SK-N-SH (cell line): ENCODE measurements around the gene CLDN18. TPM values are rescaled to one million over a fixed set of nuclear protein-coding genes. Genes with fewer than 3 reads are reported as not detected.

Source experiments
- CTCF ChIA-PET: fragments of 300-600, 350-600 bp; formaldehyde crosslinking; extraction: SDS; loops from one replicate; lab custom pipeline; 2021; lab: Yijun Ruan, JAX
- POLR2A ChIA-PET: fragments of 350-600 bp; sonication (Branson Sonifier 250); formaldehyde crosslinking; extraction: SDS; loops from one replicate; lab custom pipeline; 2020; ENCODE audit warnings: antibody characterized with exemption, inconsistent platforms; lab: Yijun Ruan, JAX
- DNase-seq: peaks from one replicate; pipeline ENCODE4 v3.0.0; 2012
- H2AFZ ChIP-seq: fragments of 200-600 bp; sonication (generic); 2 replicates; pipeline ENCODE4 v1.8.1; 2016; ENCODE audit warnings: antibody characterized with exemption, mild to moderate bottlenecking, low read depth
- H3F3A ChIP-seq: fragments of 200-600 bp; sonication (generic); replicated peaks from 2 replicates; pipeline ENCODE3; 2016; ENCODE audit warnings: antibody characterized with exemption, mild to moderate bottlenecking; ENCODE audit not compliant: insufficient read depth
- H3K27ac ChIP-seq, 2 experiments: fragments of 200-500 bp in 1 of 2; fragments of 200-600 bp in 1 of 2; sonication (Bioruptor generic) in 1 of 2; sonication (generic), shearing (Covaris generic) in 1 of 2; 2 replicates each; pipeline versions ENCODE4 v1.5.1 to v1.6.1; 2014 to 2016; ENCODE audit warnings: low read depth in 2 of 2, inconsistent platforms in 1 of 2, low read length in 1 of 2, mild to moderate bottlenecking in 1 of 2, mixed read lengths in 1 of 2
- H3K27me3 ChIP-seq: fragments of 200-600 bp; sonication (generic), shearing (Covaris generic); 2 replicates; pipeline ENCODE4 v1.6.1; 2016; ENCODE audit warnings: mixed run types; ENCODE audit not compliant: insufficient read depth
- H3K36me3 ChIP-seq, 2 experiments: fragments of 200-500 bp in 1 of 2; fragments of 200-600 bp in 1 of 2; sonication (Bioruptor generic) in 1 of 2; sonication (generic) in 1 of 2; replicated peaks in 1 of 2; 2 replicates each; pipeline versions ENCODE3 to v1.5.1; 2014 to 2016; ENCODE audit warnings: low read length in 1 of 2, mild to moderate bottlenecking in 1 of 2; ENCODE audit not compliant: insufficient read depth in 2 of 2, control insufficient read depth in 1 of 2
- H3K4me1 ChIP-seq, 2 experiments: fragments of 200-500 bp in 1 of 2; fragments of 200-600 bp in 1 of 2; sonication (Bioruptor generic) in 1 of 2; sonication (generic), shearing (Covaris generic) in 1 of 2; 2 replicates each; pipeline versions ENCODE4 v1.5.1 to v1.6.1; 2014 to 2016; ENCODE audit warnings: low read depth in 1 of 2, low read length in 1 of 2, mixed run types in 1 of 2; ENCODE audit not compliant: insufficient read depth in 2 of 2, control insufficient read depth in 1 of 2
- H3K4me2 ChIP-seq: fragments of 200-600 bp; sonication (generic), shearing (Covaris generic); 2 replicates; pipeline ENCODE4 v1.6.1; 2017; ENCODE audit warnings: mixed run types
- H3K4me3 ChIP-seq, 2 experiments: fragments of 200-500 bp in 1 of 2; fragments of 200-600 bp in 1 of 2; sonication (Bioruptor generic) in 1 of 2; sonication (generic), shearing (Covaris generic) in 1 of 2; 2 replicates each; pipeline versions ENCODE4 v1.5.1 to v1.8.1; 2014 to 2016; ENCODE audit warnings: low read depth in 2 of 2, inconsistent platforms in 1 of 2, low read length in 1 of 2, mild to moderate bottlenecking in 1 of 2, mixed read lengths in 1 of 2, moderate library complexity in 1 of 2
- H3K79me2 ChIP-seq: fragments of 200-600 bp; sonication (generic); 2 replicates; pipeline ENCODE4 v1.8.1; 2017; ENCODE audit warnings: mild to moderate bottlenecking; ENCODE audit not compliant: insufficient read depth
- H3K9ac ChIP-seq: fragments of 200-600 bp; sonication (generic); 2 replicates; pipeline ENCODE4 v1.6.1; 2017; ENCODE audit warnings: mixed run types
- H3K9me2 ChIP-seq: fragments of 200-600 bp; sonication (generic); 2 replicates; pipeline ENCODE4 v1.6.1; 2017; ENCODE audit warnings: mixed run types
- H3K9me3 ChIP-seq: fragments of 200-600 bp; sonication (generic); 2 replicates; pipeline ENCODE4 v1.6.1; 2017; ENCODE audit warnings: mixed run types, mild to moderate bottlenecking, moderate library complexity
- H4K20me1 ChIP-seq: fragments of 200-600 bp; sonication (generic); 2 replicates; pipeline ENCODE4 v1.6.1; 2017; ENCODE audit warnings: mild to moderate bottlenecking, mixed run types; ENCODE audit not compliant: insufficient read depth
- ELF1 ChIP-seq: IDR thresholded peaks from 2 replicates; pipeline ENCODE4 v1.4.0; 2012
- FOXJ3 ChIP-seq: sonication (generic); formaldehyde crosslinking; IDR thresholded peaks from 2 replicates; pipeline ENCODE4 v1.5.1; 2020; ENCODE audit warnings: mild to moderate bottlenecking, missing genetic modification reagents
- FOXM1 ChIP-seq: IDR thresholded peaks from 2 replicates; pipeline ENCODE4 v1.4.0; 2012; ENCODE audit warnings: low read depth, mild to moderate bottlenecking
- GATA2 ChIP-seq: sonication (generic); formaldehyde crosslinking; IDR thresholded peaks from 2 replicates; pipeline ENCODE4 v1.5.0; 2020; ENCODE audit warnings: mild to moderate bottlenecking, missing genetic modification reagents
- JUND ChIP-seq: IDR thresholded peaks from 2 replicates; pipeline ENCODE4 v1.4.0; 2012
- MXI1 ChIP-seq: IDR thresholded peaks from 2 replicates; pipeline ENCODE4 v1.6.1; 2012; ENCODE audit warnings: mild to moderate bottlenecking, low read depth, low read length, improper control_type of control experiment
- NFIC ChIP-seq: IDR thresholded peaks from 2 replicates; pipeline ENCODE4 v1.4.0; 2012; ENCODE audit warnings: borderline replicate concordance
- NRF1 ChIP-seq: IDR thresholded peaks from 2 replicates; pipeline ENCODE4 v1.6.1; 2012; ENCODE audit warnings: low read depth, mild to moderate bottlenecking, low read length
- POLR2AphosphoS5 ChIP-seq: IDR thresholded peaks from 2 replicates; pipeline ENCODE4 v1.6.1; 2012; ENCODE audit warnings: low read depth, low read length
- SMC3 ChIP-seq: IDR thresholded peaks from 2 replicates; pipeline ENCODE4 v1.6.1; 2012; ENCODE audit warnings: low read depth, low read length, improper control_type of control experiment
- TAF1 ChIP-seq: IDR thresholded peaks from 2 replicates; pipeline ENCODE4 v1.6.1; 2012; ENCODE audit warnings: low read depth, mild to moderate bottlenecking, low read length, moderate library complexity, borderline replicate concordance
- TEAD4 ChIP-seq: IDR thresholded peaks from 2 replicates; pipeline ENCODE4 v1.4.0; 2012; ENCODE audit warnings: mild to moderate bottlenecking, borderline replicate concordance; ENCODE audit not compliant: insufficient read depth
- YY1 ChIP-seq: IDR thresholded peaks from 2 replicates; pipeline ENCODE4 v1.4.0; 2012; ENCODE audit warnings: low read depth, mild to moderate bottlenecking
- WGBS: methylation state at CpG from one replicate; pipeline ENCODE4 v1.1.6; 2017; ENCODE audit warnings: low lambda C conversion rate; 5-methylcytosine and 5-hydroxymethylcytosine counted together
- polyA plus RNA-seq, 3 experiments: library from polyadenylated mRNA; depleted of rRNA; stranded (reverse); fragments of >200 nt; gene quantifications; 2 replicates each; pipeline ENCODE4 v1.2.3, GENCODE V29; 2012
- TF ChIP-seq, protein P1 (sequence below): IDR thresholded peaks from 2 replicates; pipeline ENCODE4 v1.4.0; 2012; ENCODE audit warnings: low read depth, borderline replicate concordance
- TF ChIP-seq, protein P2 (sequence below): fragments of 200-600 bp; sonication (generic); IDR thresholded peaks from 2 replicates; pipeline ENCODE4 v1.6.1; 2017; ENCODE audit warnings: antibody characterized with exemption, mild to moderate bottlenecking, moderate library complexity

The CLDN18 gene
- polyA plus RNA-seq, 1 of the 3 experiments (the other 2 are of a cell fraction) = not detected

DNA sequence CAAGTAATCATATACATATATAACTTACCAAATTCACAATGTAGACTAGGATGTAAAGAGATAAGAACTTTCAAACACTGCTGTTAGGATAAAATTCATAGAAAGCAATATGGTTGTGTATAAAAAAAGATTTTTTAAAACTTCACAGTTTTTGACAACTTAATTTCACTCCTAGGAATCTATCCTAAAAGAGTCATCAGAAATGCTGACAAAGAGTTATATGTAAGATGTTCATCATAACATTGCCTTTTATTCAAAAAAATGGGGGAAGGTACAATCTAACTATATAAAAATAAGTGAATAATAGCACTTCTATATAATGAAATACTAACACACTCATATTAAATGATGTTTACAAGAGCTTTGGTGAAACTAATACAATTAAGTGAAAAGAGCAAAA is 4.3 kb upstream of the CLDN18 start:
- no peaks in the 10 kb centered on the region for H3K4me1 ChIP-seq
- no peaks in the 10 kb centered on the region for H3K79me2 ChIP-seq
- no peak overlapping the region for H3K4me3 ChIP-seq
- no peak for DNase-seq
- H3K27ac ChIP-seq = no peak overlapping the region
- no peaks in the 10 kb centered on the region for H3K9me2 ChIP-seq
- TF ChIP-seq NFIC = no peak
- no peak for TF ChIP-seq TEAD4
- H2AFZ ChIP-seq = no peak overlapping the region
- H3K9ac ChIP-seq = no peak overlapping the region
- H4K20me1 ChIP-seq = no peaks in the 10 kb centered on the region
- no peaks in the 10 kb centered on the region for H3K36me3 ChIP-seq
- no peak overlapping the region for H3K4me2 ChIP-seq
- H3K27me3 ChIP-seq = no peaks in the 10 kb centered on the region
- ChIA-PET CTCF (interaction anchor here (1.1 kb wide), 1 partner anchor 11 kb away, joined by 3 read pairs; no protein-coding TSS in a partner anchor), POLR2A (no interaction called here)
- H3F3A ChIP-seq = no peaks in the 10 kb centered on the region
- H3K9me3 ChIP-seq = no peaks in the 10 kb centered on the region

DNA sequence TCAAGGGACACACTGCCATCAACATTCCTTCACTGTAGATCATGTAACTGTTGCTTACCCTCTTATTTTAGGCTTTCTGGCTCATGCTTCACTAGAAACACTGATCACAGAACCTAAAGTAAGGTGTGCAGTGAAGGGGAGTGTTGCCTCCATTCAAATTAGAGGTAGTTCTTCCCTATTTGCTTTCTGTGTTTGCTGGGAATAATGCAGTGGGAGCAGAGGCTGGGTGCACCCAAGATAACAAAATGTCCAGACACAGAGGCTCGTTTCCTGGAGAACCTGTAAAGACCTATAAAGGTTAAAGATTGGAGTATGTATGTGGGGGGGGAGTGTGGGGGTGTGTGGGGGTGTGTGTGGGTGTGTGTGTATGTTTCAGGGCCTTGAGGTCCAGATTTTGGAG is 2.1 kb upstream of the CLDN18 start:
- POLR2A ChIA-PET = no interaction called here

More for the DNA sequence above, 2.1 kb upstream of the CLDN18 start:
- Histone ChIP-seq H3K79me2 (no peaks in the 10 kb centered on the region), H3K27ac (no peak overlapping the region), H3K9ac (no peak overlapping the region), H3K4me1 (no peaks in the 10 kb centered on the region), H3K9me2 (no peaks in the 10 kb centered on the region), H3K4me3 (no peak overlapping the region), H3K36me3 (no peaks in the 10 kb centered on the region), H3K9me3 (no peaks in the 10 kb centered on the region), H3K27me3 (no peaks in the 10 kb centered on the region), H4K20me1 (no peaks in the 10 kb centered on the region), H3K4me2 (no peak overlapping the region), H3F3A (no peaks in the 10 kb centered on the region), H2AFZ (no peak overlapping the region)
- DNase-seq = no peak
- TF ChIP-seq, protein P1, sequence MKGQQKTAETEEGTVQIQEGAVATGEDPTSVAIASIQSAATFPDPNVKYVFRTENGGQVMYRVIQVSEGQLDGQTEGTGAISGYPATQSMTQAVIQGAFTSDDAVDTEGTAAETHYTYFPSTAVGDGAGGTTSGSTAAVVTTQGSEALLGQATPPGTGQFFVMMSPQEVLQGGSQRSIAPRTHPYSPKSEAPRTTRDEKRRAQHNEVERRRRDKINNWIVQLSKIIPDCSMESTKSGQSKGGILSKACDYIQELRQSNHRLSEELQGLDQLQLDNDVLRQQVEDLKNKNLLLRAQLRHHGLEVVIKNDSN = no peak
- TF ChIP-seq TEAD4 = no peak
- no peak for TF ChIP-seq JUND
- TF ChIP-seq FOXM1 = no peak
- no peak for TF ChIP-seq FOXJ3
- no peak for TF ChIP-seq YY1
- TF ChIP-seq ELF1 = no peak
- no peak for TF ChIP-seq SMC3
- TF ChIP-seq POLR2AphosphoS5 = no peak
- no peak for TF ChIP-seq TAF1
- TF ChIP-seq MXI1 = no peak
- no peak for TF ChIP-seq GATA2 (CRISPR knock-in tag)
- TF ChIP-seq NRF1 = no peak
- TF ChIP-seq, protein P2, sequence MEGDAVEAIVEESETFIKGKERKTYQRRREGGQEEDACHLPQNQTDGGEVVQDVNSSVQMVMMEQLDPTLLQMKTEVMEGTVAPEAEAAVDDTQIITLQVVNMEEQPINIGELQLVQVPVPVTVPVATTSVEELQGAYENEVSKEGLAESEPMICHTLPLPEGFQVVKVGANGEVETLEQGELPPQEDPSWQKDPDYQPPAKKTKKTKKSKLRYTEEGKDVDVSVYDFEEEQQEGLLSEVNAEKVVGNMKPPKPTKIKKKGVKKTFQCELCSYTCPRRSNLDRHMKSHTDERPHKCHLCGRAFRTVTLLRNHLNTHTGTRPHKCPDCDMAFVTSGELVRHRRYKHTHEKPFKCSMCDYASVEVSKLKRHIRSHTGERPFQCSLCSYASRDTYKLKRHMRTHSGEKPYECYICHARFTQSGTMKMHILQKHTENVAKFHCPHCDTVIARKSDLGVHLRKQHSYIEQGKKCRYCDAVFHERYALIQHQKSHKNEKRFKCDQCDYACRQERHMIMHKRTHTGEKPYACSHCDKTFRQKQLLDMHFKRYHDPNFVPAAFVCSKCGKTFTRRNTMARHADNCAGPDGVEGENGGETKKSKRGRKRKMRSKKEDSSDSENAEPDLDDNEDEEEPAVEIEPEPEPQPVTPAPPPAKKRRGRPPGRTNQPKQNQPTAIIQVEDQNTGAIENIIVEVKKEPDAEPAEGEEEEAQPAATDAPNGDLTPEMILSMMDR = no peak
- 56% methylated on average over 1 of the region's 1 CpG for WGBS
- CTCF ChIA-PET = no interaction called here
